Measurements from ENCODE around the gene C22orf39.

- TF ChIP-seq CTCF (IDR thresholded peaks at IDR 0.05; ENCODE audit: borderline replicate concordance, extremely low read depth, low read length, poor library complexity, severe bottlenecking) (no peak), EZH2 (IDR thresholded peaks at IDR 0.05; ENCODE audit: borderline replicate concordance, low read depth, low read length, severe bottlenecking) (no peak)
Measured at GRCh38 chr22:19440411-19441195, 6.9 kb downstream of the C22orf39 start.
